Epithelial cell of esophagus (primary cell): Measurements from ENCODE around the gene PAK2.
A peak's percentile ranks its signal among the peaks of the same experiment; 100 is the strongest.
"Not testable (repeated sequence)": the region's sequence is repeated elsewhere in the genome, so short reads cannot be mapped to it uniquely, and the experiment has no call there.

ENCODE experiments used
- DNase-seq: peaks from one replicate; pipeline ENCODE4 v3.0.0; 2010; ENCODE audit warnings: low read depth
- H3K4me3 ChIP-seq: 2 replicates; pipeline ENCODE4 v1.5.1; 2011; ENCODE audit warnings: mild to moderate bottlenecking, low read length, control low read depth
- CTCF ChIP-seq: IDR thresholded peaks from 2 replicates; pipeline ENCODE4 v1.5.1; 2011; ENCODE audit warnings: low read depth, mild to moderate bottlenecking, low read length, control low read depth, inconsistent platforms; ENCODE audit not compliant: insufficient read depth; ENCODE audit errors: missing control alignments

The PAK2 gene

DNA sequence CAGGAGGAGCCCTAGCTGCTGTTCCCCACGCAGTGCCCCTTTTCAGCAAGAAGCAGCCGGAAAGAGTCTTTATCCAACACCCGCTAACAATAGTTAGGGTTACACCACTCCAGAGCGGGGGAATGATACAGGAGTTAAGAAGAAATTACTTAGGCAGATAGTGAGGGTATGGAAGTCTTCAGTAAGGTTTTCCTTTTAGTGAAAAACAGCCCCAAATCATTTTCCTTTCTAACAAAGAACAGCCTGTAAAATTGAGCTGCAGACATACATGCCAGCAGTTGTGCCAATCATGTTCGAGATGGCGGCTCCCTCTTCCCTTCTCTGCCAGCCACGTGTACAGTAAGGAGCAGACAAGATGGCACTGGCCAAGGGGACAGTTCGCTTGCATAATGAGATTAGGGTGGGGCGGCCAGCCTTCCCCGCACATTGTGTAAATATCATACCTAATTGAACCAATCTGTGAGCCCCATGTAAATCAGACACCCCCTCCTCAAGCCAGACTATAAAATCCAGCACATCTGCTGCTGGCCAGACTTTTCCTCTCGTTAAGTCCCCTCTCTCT, 109.6 kb downstream of the PAK2 start:
- TF ChIP-seq CTCF: no peak
- H3K4me3 ChIP-seq: no peak overlapping the region
- DNase-seq: no peak

DNA sequence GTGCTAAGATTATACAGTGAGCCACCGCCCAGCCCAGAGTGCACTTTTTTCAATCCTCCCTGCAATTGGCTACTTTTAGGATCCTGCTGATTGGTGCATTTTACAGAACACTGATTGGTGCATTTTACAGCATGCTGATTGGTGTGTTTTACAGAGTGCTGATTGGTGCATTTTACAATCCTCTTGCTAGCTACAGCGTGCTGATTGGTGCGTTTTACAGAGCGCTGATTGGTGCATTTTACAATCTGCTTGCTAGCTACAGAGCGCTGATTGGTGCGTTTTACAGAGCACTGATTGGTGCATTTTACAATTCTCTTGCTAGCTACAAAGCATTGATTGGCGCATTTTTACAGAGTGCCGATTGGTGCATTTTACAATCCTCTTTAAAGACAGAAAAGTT, 123.3 kb downstream of the PAK2 start:
- not testable (repeated sequence) for DNase-seq, H3K4me3 ChIP-seq

DNA sequence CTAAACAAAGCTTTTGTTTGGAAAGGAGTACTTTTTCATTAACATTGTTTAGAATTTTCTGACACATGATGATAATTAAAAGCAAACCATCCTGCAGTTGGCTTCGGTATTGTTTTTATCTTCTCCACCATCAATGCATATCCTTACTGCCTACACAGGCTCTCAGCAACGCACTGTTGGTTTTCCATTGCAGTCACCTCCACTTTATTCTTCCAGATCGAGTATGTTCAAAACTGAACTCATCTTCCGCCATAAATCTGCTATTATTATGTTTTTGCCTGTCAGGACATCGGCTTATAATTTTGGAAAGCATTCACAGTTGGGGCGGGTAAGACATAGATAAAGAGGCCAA, 127.5 kb downstream of the PAK2 start:
- H3K4me3 ChIP-seq: peak overlapping the region; percentile 67
- no peak for TF ChIP-seq CTCF
- DNase-seq: no peak

- TF ChIP-seq CTCF: no peak
- DNase-seq: peak; percentile 94
- H3K4me3 ChIP-seq: peak within 1 kb of the TSS; percentile 80
Observed at GRCh38 chr3:196867507-196868296, 128.0 kb downstream of the PAK2 start, which contains the start of gene SENP5. Gene SENP5, plus strand, starts transcription at chr3:196867920. Its CDS starts 17,262 bp downstream, at chr3:196885182.

DNA sequence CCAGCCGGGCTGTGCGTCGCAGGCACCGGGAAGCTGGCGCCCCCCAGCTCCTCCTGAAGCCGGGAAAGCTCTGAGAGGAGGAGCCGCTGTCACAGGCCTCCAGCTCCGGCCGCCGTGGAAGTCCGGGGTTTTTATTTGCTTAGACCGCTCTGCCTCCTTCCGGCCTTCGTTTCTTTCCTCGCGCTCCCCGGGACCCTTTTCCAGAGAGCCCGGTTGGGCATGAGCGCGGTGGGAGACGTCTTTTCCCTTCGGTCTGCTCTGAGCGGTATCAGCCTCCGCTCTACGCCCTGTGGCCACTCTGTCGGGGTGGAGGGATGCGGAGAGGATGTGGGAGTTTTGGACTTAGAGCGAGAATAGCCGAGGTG, 128.6 kb downstream of the PAK2 start:
- peak; percentile 36 for DNase-seq
- no peak for TF ChIP-seq CTCF
- peak overlapping the region; percentile 80 for H3K4me3 ChIP-seq

- no peak for DNase-seq
- TF ChIP-seq CTCF: no peak
- H3K4me3 ChIP-seq: no peak overlapping the region
Observed at GRCh38 chr3:196872316-196872715, 132.7 kb downstream of the PAK2 start.

- not testable (repeated sequence) for DNase-seq, H3K4me3 ChIP-seq
Observed at GRCh38 chr3:196874511-196875094, 134.9 kb downstream of the PAK2 start.

- H3K4me3 ChIP-seq: no peak overlapping the region
- TF ChIP-seq CTCF: no peak
- no peak for DNase-seq
Observed at GRCh38 chr3:196875258-196875657, 135.6 kb downstream of the PAK2 start.
